Endodermal cell (in vitro differentiated cells): ENCODE measurements around the gene AGR3. TPM values are rescaled to one million over a fixed set of nuclear protein-coding genes. Genes with fewer than 3 reads are reported as not detected.

Source experiments
- DNase-seq: peaks from one replicate; pipeline ENCODE4 v3.0.0-alpha.2; 2017
- H3K27ac ChIP-seq: 2 replicates; pipeline ENCODE4 v1.5.1; 2013; ENCODE audit warnings: mild to moderate bottlenecking, low read depth, low read length, moderate library complexity
- H3K27me3 ChIP-seq: 2 replicates; pipeline ENCODE4 v1.6.1; 2013; ENCODE audit warnings: mild to moderate bottlenecking, low read length, moderate library complexity; ENCODE audit not compliant: insufficient read depth, control insufficient read depth, poor library complexity, severe bottlenecking
- H3K36me3 ChIP-seq: 2 replicates; pipeline ENCODE4 v1.7.0; 2013; ENCODE audit warnings: mild to moderate bottlenecking, low read length, moderate library complexity; ENCODE audit not compliant: control insufficient read depth, insufficient read depth
- H3K4me1 ChIP-seq: one replicate; pipeline ENCODE4 v1.7.0; 2013; ENCODE audit warnings: low read length; ENCODE audit not compliant: control insufficient read depth, insufficient read depth
- H3K4me3 ChIP-seq: 2 replicates; pipeline ENCODE4 v1.5.1; 2013; ENCODE audit warnings: mild to moderate bottlenecking, low read length, moderate library complexity
- H3K9ac ChIP-seq: 2 replicates; pipeline ENCODE4 v1.6.1; 2013; ENCODE audit warnings: mild to moderate bottlenecking, low read length, moderate library complexity; ENCODE audit not compliant: poor library complexity, severe bottlenecking; ENCODE audit errors: extremely low read depth
- H3K9me3 ChIP-seq: 2 replicates; pipeline ENCODE4 v1.6.1; 2013; ENCODE audit warnings: mild to moderate bottlenecking, low read length, moderate library complexity; ENCODE audit not compliant: control insufficient read depth
- H3K27ac Mint-ChIP-seq: 2 replicates; pipeline ENCODE4 v1.8.0; 2020; ENCODE audit warnings: mixed read lengths
- H3K27me3 Mint-ChIP-seq: 2 replicates; pipeline ENCODE4 v1.8.0; 2021; ENCODE audit warnings: mild to moderate bottlenecking, mixed read lengths; ENCODE audit not compliant: insufficient read depth
- H3K36me3 Mint-ChIP-seq: 2 replicates; pipeline ENCODE4 v1.8.0; 2020; ENCODE audit warnings: low read depth, mixed read lengths
- H3K4me1 Mint-ChIP-seq: 2 replicates; pipeline ENCODE4 v1.8.0; 2020; ENCODE audit warnings: mixed read lengths
- H3K4me3 Mint-ChIP-seq: 2 replicates; pipeline ENCODE4 v1.8.0; 2020; ENCODE audit warnings: mild to moderate bottlenecking, moderate library complexity, mixed read lengths
- H3K9me3 Mint-ChIP-seq: 2 replicates; pipeline ENCODE4 v1.8.0; 2020; ENCODE audit warnings: mild to moderate bottlenecking, mixed read lengths
- WGBS, 2 experiments: methylation state at CpG; one replicate each; pipeline versions ENCODE4 v1.1.5 to v1.1.7; 2013; ENCODE audit warnings: missing lambda C conversion rate in 2 of 2, mixed read lengths in 1 of 2; ENCODE audit not compliant: insufficient coverage in 1 of 2, insufficient read length in 1 of 2; 5-methylcytosine and 5-hydroxymethylcytosine counted together
- total RNA-seq, 2 donors: library from RNA; stranded (reverse); fragmentation: NEBNext Ultra II Directional in 1 of 2; extraction: Animal tissue kit (Norgen Biotek cat#: 25700) in 1 of 2; gene quantifications; 2 replicates in 1 of 2; 3 replicates in 1 of 2; pipeline ENCODE4 v1.2.1, GENCODE V29; 2021
- TF ChIP-seq, protein P1 (sequence below): fragments of 200-600 bp; sonication (generic); conservative IDR thresholded peaks from 2 replicates; pipeline ENCODE4 v1.5.0; 2021; ENCODE audit warnings: antibody characterized with exemption, mild to moderate bottlenecking

The AGR3 gene
- total RNA-seq, 2 donors from 2014 or later = not detected

DNA sequence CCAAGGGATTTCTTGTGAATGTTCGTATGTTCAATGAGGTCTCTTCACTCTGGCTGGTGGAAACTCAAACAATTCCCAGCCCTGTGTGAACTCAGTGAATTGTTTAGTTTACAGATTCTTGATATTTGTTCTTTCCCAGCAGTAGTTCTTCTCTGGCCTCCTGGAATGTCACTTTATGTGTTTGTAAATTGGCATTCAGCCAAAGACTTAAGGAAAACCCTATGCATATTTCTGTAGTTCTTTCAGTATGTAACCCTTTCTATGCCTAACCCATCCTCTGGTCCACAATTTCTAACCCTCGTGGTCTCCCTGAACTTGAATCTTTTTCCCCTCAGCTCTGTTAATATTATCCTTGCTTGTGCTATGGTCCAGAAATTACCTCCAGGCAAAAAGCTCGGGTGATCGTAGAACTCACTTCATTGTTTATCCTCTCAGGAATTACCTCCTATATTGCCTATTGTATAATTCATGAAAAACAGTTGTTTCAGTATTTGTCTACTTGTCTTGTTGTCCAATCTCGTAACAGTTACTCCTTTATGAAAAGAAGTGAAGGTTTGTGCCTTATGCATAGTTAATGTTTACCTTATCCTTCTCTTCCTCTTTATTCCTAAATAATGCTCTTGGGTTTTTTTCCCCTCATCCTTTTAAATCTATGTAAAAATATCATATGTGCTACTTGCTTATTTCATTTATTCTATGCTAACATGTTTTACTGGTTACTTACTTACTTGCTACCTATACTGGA, 23.7 kb upstream of the AGR3 start:
- Histone ChIP-seq H3K27me3 (no peaks in the 10 kb centered on the region), H3K4me1 (no peaks in the 10 kb centered on the region), H3K9ac (no peak overlapping the region), H3K27ac (no peak overlapping the region), H3K4me3 (no peak overlapping the region), H3K36me3 (no peaks in the 10 kb centered on the region), H3K9me3 (peaks cover under 1% of the 10 kb centered on the region)
- H3K36me3 Mint-ChIP-seq = no peaks in the 10 kb centered on the region
- no peaks in the 10 kb centered on the region for H3K27me3 Mint-ChIP-seq
- WGBS, 2 experiments = 35 to 76% methylated on average over 2 to 5 of the region's 5 CpGs
- peak overlapping the region; percentile 31 for H3K27ac Mint-ChIP-seq
- H3K9me3 Mint-ChIP-seq = no peaks in the 10 kb centered on the region
- no peak overlapping the region for H3K4me3 Mint-ChIP-seq
- peaks cover 23% of the 10 kb centered on the region for H3K4me1 Mint-ChIP-seq
- no peak for DNase-seq
- TF ChIP-seq, protein P1, sequence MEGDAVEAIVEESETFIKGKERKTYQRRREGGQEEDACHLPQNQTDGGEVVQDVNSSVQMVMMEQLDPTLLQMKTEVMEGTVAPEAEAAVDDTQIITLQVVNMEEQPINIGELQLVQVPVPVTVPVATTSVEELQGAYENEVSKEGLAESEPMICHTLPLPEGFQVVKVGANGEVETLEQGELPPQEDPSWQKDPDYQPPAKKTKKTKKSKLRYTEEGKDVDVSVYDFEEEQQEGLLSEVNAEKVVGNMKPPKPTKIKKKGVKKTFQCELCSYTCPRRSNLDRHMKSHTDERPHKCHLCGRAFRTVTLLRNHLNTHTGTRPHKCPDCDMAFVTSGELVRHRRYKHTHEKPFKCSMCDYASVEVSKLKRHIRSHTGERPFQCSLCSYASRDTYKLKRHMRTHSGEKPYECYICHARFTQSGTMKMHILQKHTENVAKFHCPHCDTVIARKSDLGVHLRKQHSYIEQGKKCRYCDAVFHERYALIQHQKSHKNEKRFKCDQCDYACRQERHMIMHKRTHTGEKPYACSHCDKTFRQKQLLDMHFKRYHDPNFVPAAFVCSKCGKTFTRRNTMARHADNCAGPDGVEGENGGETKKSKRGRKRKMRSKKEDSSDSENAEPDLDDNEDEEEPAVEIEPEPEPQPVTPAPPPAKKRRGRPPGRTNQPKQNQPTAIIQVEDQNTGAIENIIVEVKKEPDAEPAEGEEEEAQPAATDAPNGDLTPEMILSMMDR = no peak

DNA sequence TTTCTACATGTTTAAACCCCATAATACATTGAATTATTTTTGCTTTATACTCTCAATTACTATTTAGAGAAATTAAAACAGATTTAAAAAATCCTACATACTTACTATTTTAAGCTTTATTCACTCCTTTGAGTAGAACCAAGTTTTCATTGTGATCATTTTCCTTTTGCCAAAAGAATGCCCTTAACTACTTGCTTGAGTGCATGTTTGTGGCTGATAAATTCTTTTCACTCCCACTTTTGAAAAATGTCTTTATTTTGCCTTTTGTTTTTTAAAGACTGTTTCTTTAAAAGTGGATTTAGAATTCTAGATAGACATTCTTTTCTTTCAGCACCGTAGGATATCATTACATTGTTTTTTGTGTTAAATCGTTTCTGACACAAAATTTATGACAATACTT, 22.3 kb upstream of the AGR3 start:
- WGBS, 2 experiments = 79% methylated on average over 2 of the region's 2 CpGs; no CpG with 5 or more reads in 1 of the 2 experiments
- no peaks in the 10 kb centered on the region for H3K9me3 Mint-ChIP-seq

DNA sequence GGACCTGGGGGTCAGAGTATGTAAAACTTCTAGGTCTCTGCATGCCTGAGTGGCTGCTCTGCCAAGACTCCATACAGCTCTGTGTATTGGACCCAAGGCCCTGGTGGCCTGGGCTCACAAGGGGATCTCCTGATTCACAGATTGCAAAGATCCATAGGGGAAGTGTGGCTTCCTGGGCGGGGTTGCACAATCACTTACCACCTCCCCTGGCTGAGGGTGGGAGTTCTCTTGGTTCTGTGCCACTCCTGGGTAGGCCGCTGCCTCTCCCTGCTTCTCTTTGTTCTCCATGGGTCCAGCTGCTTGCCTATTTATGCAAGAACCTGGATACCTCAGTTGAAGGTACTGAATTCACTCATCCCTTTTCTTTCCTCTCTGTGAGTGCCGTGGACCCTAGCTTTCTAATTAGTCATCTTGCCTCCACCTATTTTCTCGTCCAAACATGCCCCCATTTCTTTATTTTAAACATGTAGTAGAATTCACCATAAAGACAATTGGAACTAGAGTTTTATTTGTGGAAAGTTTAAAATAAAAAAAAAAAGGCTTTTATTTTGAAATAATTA, 18.5 kb upstream of the AGR3 start:
- H3K27ac ChIP-seq = no peak overlapping the region
- WGBS, 2 experiments = 69 to 92% methylated on average over 2 to 4 of the region's 4 CpGs
- H3K4me3 Mint-ChIP-seq = no peak overlapping the region
- no peaks in the 10 kb centered on the region for H3K36me3 Mint-ChIP-seq
- TF ChIP-seq, protein P1 = no peak
- no peak overlapping the region for H3K9ac ChIP-seq
- no peaks in the 10 kb centered on the region for H3K9me3 ChIP-seq
- DNase-seq = no peak
- H3K36me3 ChIP-seq = no peaks in the 10 kb centered on the region
- H3K27ac Mint-ChIP-seq = no peak overlapping the region
- no peaks in the 10 kb centered on the region for H3K4me1 ChIP-seq
- peaks cover 4% of the 10 kb centered on the region for H3K4me1 Mint-ChIP-seq
- H3K27me3 Mint-ChIP-seq = no peaks in the 10 kb centered on the region
- no peaks in the 10 kb centered on the region for H3K27me3 ChIP-seq
- H3K4me3 ChIP-seq = no peak overlapping the region
- H3K9me3 Mint-ChIP-seq = no peaks in the 10 kb centered on the region

More for the DNA sequence above, 22.3 kb upstream of the AGR3 start:
- no peak for DNase-seq
- Mint-ChIP-seq H3K4me3 (no peak overlapping the region), H3K4me1 (peaks cover 23% of the 10 kb centered on the region), H3K36me3 (no peaks in the 10 kb centered on the region), H3K27me3 (no peaks in the 10 kb centered on the region), H3K27ac (no peak overlapping the region)
- TF ChIP-seq, protein P1 = no peak
- no peak overlapping the region for H3K9ac ChIP-seq
- no peak overlapping the region for H3K27ac ChIP-seq
- no peaks in the 10 kb centered on the region for H3K36me3 ChIP-seq
- H3K4me3 ChIP-seq = no peak overlapping the region
- no peaks in the 10 kb centered on the region for H3K27me3 ChIP-seq
- no peaks in the 10 kb centered on the region for H3K9me3 ChIP-seq
- H3K4me1 ChIP-seq = no peaks in the 10 kb centered on the region
